Measurements from ENCODE around the gene MYLK.

The MYLK gene

DNA sequence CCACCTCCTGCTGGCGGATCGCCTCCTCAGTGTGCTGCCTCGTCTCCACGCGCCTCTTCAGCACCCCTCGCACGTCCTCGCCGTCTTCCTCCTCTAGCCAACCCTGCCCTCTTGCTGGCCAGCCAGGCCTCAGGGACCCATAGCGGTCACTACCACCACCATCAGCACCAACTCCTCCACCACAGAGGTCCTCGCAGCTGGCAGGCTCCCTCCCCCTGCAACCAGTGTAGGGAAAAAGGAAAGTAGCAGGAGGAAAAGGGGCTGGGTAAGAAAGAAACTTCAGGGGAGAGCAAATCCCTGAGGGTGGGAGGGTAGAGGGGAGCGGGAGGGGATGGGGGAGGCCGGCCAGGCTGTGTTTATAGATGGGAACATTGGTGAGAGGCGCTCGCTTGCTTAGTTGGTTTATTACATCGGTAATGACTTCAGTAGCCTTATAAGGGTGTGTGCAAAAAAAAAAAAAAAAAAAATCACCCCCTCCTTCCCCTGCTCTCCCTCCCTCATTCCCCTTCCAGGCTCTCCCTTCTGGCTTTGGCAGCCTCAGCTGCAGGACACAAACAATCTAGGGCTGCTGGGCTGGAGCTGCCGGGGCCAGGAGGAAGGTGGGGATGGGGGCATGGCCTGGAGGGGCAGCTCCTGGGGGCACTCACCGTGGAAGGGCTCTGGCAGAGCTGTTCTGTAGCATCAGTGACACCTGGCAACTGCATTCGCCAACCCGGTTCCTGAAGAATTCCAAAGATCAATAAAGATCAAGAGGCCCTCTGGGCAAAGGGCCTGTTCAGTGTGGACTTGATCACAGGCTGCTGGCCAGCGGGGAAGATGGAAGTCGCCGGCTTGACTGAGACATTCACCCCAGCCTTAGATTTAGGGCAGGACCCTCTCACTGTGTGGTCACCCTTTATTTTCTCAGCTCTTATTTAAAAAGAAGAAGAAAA lies 183.1 kb downstream of the MYLK start:
- H3K9ac ChIP-seq (ENCODE audit: low read depth, low read length) = no peak overlapping the region
- no peak overlapping the region for H3K4me3 ChIP-seq (ENCODE audit: low read length)
- no peak overlapping the region for H3K27ac ChIP-seq (ENCODE audit: low read length)
- H3K36me3 ChIP-seq (ENCODE audit: insufficient read depth, low read depth, low read length) = no peaks in the 10 kb centered on the region
- no peaks in the 10 kb centered on the region for H3K9me3 ChIP-seq (ENCODE audit: insufficient read depth, low read depth, low read length)
- no peaks in the 10 kb centered on the region for H3K27me3 ChIP-seq (ENCODE audit: insufficient read depth, low read length)
- no peaks in the 10 kb centered on the region for H3K4me1 ChIP-seq (ENCODE audit: insufficient read depth, low read length)

DNA sequence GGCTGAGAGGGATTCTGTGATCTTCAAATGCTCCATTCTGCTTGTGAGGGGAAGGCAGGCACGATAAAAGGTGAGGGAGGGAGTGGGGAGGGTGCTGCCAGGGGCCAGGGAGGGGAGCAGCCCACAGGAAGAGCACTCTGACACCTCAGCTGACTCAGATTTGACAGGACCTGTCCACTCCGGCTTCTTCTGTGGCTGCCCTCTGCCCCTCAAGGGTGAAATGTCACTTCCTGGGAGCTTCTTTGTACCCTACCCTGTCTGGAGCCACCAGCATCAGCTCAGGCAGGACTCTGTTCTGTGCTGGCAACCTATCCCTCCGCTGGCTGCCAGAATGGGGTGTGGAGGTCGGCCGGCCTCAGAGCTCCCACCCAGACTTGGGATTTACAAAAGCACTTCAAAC lies 185.3 kb downstream of the MYLK start:
- H3K27me3 ChIP-seq (ENCODE audit: insufficient read depth, low read length) = no peaks in the 10 kb centered on the region

DNA sequence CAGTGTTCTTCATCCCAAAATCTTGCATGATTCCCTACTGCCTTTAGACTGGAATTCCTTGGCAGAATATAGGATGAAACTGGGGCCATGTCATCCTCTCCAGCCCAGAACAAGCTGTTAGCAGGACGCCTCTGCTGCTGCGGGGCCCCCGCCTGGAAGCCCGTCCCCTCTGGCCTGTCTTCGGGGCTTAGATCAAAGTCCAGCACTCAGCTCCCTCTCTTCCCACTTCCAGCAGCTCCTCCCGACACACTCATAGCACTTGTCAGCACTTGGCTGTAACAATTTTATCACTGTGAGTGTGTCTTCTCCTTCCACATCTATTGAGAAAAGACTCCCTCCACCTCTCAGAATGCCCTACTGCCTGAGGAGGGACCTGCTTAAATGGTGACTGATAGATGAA lies 187.3 kb downstream of the MYLK start:
- no peak overlapping the region for H3K4me3 ChIP-seq (ENCODE audit: low read length)
- peaks cover 7% of the 10 kb centered on the region; the same call in 1 of the 2 replicates for H3K4me1 ChIP-seq (ENCODE audit: insufficient read depth, low read length)
- no peak overlapping the region for H3K9ac ChIP-seq (ENCODE audit: low read depth, low read length)
- H3K27me3 ChIP-seq (ENCODE audit: insufficient read depth, low read length) = no peaks in the 10 kb centered on the region
- no peaks in the 10 kb centered on the region for H3K36me3 ChIP-seq (ENCODE audit: insufficient read depth, low read depth, low read length)
- H3K9me3 ChIP-seq (ENCODE audit: insufficient read depth, low read depth, low read length) = no peaks in the 10 kb centered on the region
- H3K27ac ChIP-seq (ENCODE audit: low read length) = no peak overlapping the region

More for the DNA sequence above, 185.3 kb downstream of the MYLK start:
- Histone ChIP-seq H3K4me3 (ENCODE audit: low read length) (no peak overlapping the region), H3K27ac (ENCODE audit: low read length) (no peak overlapping the region), H3K9me3 (ENCODE audit: insufficient read depth, low read depth, low read length) (no peaks in the 10 kb centered on the region), H3K36me3 (ENCODE audit: insufficient read depth, low read depth, low read length) (no peaks in the 10 kb centered on the region), H3K4me1 (ENCODE audit: insufficient read depth, low read length) (peaks cover 7% of the 10 kb centered on the region; the same call in 1 of the 2 replicates), H3K9ac (ENCODE audit: low read depth, low read length) (no peak overlapping the region)

DNA sequence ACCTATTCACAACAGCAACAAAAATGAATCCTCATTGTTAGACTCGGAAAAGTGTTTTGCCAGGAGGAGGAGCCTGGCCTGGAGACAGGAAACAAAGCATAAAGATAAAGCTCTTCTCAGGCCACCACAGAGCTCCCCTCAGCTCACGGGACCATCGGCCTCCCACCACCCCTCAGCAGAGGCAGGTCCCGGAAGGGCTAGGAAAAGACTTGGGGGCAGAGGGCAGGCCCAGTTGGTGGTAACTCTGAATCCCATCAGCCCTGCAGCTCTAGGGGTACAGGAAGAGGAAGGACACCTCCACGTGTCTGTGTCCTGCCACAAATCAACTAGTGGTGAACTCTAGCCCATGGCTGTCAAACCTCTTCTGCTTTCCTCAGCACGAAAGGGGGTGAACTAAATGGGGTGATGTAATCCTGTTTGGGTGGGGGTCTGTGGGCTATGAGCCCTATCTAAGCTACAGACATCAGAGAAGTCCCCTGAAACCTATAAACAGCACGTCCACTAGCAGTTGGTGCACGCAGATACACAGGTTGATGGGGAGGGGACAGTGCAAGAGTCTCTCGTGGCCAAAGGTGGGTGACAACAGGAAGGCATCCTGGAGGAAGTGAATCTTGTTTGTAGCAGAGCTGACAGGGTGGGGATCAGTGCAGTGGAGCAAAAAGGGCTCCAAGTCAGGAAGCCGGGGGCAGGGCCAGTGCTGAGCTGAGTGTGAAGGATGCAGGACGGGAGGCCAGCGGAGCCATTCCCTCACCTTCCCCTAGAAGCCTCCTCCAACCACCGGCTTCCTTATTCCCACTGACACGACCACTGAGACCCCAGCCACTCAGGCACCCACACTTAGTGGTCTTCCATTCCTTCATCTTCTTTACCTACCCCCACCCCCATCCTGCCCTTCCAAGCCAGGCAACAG lies 188.1 kb downstream of the MYLK start:
- Histone ChIP-seq H3K36me3 (ENCODE audit: insufficient read depth, low read depth, low read length) (no peaks in the 10 kb centered on the region), H3K4me1 (ENCODE audit: insufficient read depth, low read length) (peaks cover 7% of the 10 kb centered on the region; the same call in 1 of the 2 replicates), H3K9me3 (ENCODE audit: insufficient read depth, low read depth, low read length) (no peaks in the 10 kb centered on the region), H3K27ac (ENCODE audit: low read length) (no peak overlapping the region), H3K9ac (ENCODE audit: low read depth, low read length) (no peak overlapping the region), H3K4me3 (ENCODE audit: low read length) (no peak overlapping the region), H3K27me3 (ENCODE audit: insufficient read depth, low read length) (no peaks in the 10 kb centered on the region)

DNA sequence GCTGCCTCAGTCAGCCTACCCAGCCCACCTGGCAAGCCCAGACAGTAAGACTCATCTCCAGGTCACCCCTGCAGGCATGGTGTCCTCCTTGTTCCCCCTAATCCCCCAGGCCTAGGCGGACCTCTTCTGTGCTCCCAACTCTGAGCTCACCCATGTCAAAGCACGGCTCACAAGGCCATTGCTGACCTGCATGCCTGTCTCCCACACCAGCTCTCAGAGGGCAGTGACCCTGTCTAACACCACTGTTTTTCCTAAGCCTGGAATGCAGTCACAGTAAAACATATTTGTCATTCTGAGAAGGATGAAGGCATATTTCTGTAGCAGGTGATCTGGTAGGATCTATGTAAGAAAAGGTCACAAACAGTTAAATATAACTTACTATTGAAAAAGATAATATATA lies 189.0 kb downstream of the MYLK start:
- Histone ChIP-seq H3K9me3 (ENCODE audit: insufficient read depth, low read depth, low read length) (no peaks in the 10 kb centered on the region), H3K4me3 (ENCODE audit: low read length) (no peak overlapping the region), H3K27me3 (ENCODE audit: insufficient read depth, low read length) (no peaks in the 10 kb centered on the region), H3K9ac (ENCODE audit: low read depth, low read length) (peak overlapping the region; percentile 15; the same call in 1 of the 2 replicates), H3K4me1 (ENCODE audit: insufficient read depth, low read length) (peaks cover 7% of the 10 kb centered on the region; the same call in 1 of the 2 replicates), H3K36me3 (ENCODE audit: insufficient read depth, low read depth, low read length) (no peaks in the 10 kb centered on the region), H3K27ac (ENCODE audit: low read length) (no peak overlapping the region)

DNA sequence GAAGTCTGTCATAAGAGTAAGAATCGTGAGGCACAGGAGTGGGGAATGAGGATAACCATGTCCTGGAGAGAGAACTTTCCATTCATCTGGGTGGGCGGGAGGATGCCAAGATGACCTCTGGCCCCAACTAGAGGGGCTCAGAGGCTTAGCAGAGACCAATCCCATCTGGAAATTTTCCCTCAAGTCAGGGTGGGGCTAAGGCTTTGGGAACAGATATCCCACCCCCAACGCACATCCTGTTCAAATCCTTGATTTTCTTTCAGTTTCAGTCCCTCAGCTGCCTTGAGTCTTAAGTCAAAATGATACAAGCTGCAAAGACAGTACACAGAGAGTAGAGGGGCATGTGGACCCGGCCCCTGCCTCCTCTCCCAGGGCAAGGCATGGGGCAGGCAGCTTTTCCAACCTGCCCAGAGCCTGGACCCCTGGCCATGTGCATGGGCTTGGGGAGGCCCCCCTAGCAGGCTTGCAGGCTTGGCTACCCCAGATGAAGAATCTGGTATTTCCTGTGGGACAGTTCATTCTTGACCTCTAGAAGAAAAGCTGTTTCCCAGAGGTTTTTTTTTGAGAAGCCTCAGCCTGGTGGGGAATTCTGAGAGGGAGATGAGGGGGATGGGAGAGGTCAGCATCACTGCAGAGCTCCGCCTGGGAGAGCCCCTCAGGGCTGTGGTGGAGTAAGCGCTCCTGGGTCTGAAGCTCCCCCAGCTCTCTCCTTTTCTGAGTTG lies 189.6 kb downstream of the MYLK start:
- no peaks in the 10 kb centered on the region for H3K36me3 ChIP-seq (ENCODE audit: insufficient read depth, low read depth, low read length)
- peaks cover 7% of the 10 kb centered on the region; the same call in 1 of the 2 replicates for H3K4me1 ChIP-seq (ENCODE audit: insufficient read depth, low read length)
- H3K27ac ChIP-seq (ENCODE audit: low read length) = no peak overlapping the region
- H3K9me3 ChIP-seq (ENCODE audit: insufficient read depth, low read depth, low read length) = no peaks in the 10 kb centered on the region
- no peaks in the 10 kb centered on the region for H3K27me3 ChIP-seq (ENCODE audit: insufficient read depth, low read length)
- no peak overlapping the region for H3K9ac ChIP-seq (ENCODE audit: low read depth, low read length)
- no peak overlapping the region for H3K4me3 ChIP-seq (ENCODE audit: low read length)

DNA sequence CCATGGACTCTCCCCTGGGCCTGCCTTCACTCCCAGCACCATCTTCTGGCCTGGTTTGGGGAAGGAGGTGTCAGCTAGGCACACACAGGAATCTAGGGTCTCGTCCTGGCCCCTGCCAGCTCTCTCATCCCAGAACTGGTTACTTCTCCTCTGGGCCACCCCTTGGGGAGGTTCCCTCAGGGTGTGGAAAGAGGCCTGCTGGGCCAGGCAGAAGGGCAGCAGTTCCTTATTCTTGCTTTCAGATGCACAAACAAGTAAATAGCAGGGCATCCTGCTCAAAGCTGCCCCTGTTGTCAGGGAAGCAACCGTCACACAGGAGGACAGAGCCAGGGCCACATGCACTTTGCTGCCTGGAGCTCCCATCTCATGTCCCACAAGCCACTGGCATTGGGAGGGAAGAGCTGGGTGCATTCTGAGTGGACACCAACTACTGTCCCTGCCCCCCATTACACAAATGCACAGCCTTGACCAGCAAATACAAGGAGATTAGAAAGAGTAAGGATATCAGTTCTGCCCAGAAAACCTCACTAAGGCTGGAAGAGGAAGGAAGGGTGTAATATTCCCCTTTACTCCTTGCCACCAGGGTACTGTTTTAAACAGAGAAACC lies 190.4 kb downstream of the MYLK start:
- Histone ChIP-seq H3K4me1 (ENCODE audit: insufficient read depth, low read length) (peaks cover 7% of the 10 kb centered on the region; the same call in 1 of the 2 replicates), H3K27me3 (ENCODE audit: insufficient read depth, low read length) (no peaks in the 10 kb centered on the region), H3K9me3 (ENCODE audit: insufficient read depth, low read depth, low read length) (no peaks in the 10 kb centered on the region), H3K27ac (ENCODE audit: low read length) (no peak overlapping the region), H3K9ac (ENCODE audit: low read depth, low read length) (no peak overlapping the region), H3K4me3 (ENCODE audit: low read length) (no peak overlapping the region), H3K36me3 (ENCODE audit: insufficient read depth, low read depth, low read length) (no peaks in the 10 kb centered on the region)

DNA sequence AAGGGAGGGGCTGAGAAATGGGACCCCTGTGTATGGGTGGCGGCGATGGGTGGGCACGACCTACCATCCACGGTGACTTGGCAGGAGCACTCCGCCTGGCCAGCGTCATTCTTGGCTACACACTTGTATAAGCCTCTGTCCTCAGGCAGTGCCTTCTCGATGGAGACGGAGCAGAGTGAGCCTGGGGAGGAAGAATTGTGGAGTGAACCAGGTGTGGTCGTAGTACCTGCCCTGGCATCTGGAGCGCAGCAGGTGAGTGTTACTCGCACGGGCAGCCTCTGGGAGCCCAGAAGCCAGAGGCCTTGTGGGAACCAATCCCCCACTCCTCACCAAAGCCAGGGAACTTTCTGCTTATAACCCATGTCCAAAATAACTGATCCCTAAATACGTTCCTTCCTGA lies 191.5 kb downstream of the MYLK start:
- H3K36me3 ChIP-seq (ENCODE audit: insufficient read depth, low read depth, low read length) = no peaks in the 10 kb centered on the region

DNA sequence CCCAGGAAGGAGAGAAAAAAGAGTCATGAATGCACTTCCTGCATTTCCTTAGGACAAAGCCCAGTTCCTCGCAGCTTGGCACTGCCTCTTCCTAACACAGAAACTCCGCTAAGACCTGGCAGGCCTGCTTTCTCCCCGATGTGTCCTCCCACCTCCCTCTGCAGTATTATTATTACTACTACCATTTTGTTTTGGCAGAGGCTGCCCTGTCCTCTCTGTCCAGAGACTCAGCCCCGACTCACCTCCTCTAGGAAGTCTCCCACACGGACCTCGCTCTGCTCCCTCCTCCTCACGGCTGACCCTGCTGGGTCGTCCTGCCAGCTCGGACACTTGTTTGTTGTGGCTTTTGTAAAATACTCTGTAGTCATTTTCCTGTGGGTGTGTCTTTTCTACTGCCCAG lies 192.1 kb downstream of the MYLK start:
- Histone ChIP-seq H3K36me3 (ENCODE audit: insufficient read depth, low read depth, low read length) (no peaks in the 10 kb centered on the region), H3K4me3 (ENCODE audit: low read length) (no peak overlapping the region), H3K27ac (ENCODE audit: low read length) (no peak overlapping the region), H3K27me3 (ENCODE audit: insufficient read depth, low read length) (no peaks in the 10 kb centered on the region), H3K9me3 (ENCODE audit: insufficient read depth, low read depth, low read length) (no peaks in the 10 kb centered on the region), H3K4me1 (ENCODE audit: insufficient read depth, low read length) (peaks cover 7% of the 10 kb centered on the region; the same call in 1 of the 2 replicates), H3K9ac (ENCODE audit: low read depth, low read length) (no peak overlapping the region)

More for the DNA sequence above, 191.5 kb downstream of the MYLK start:
- H3K9ac ChIP-seq (ENCODE audit: low read depth, low read length) = no peak overlapping the region
- H3K9me3 ChIP-seq (ENCODE audit: insufficient read depth, low read depth, low read length) = no peaks in the 10 kb centered on the region
- peaks cover 7% of the 10 kb centered on the region; the same call in 1 of the 2 replicates for H3K4me1 ChIP-seq (ENCODE audit: insufficient read depth, low read length)
- H3K4me3 ChIP-seq (ENCODE audit: low read length) = no peak overlapping the region
- no peaks in the 10 kb centered on the region for H3K27me3 ChIP-seq (ENCODE audit: insufficient read depth, low read length)
- H3K27ac ChIP-seq (ENCODE audit: low read length) = no peak overlapping the region

DNA sequence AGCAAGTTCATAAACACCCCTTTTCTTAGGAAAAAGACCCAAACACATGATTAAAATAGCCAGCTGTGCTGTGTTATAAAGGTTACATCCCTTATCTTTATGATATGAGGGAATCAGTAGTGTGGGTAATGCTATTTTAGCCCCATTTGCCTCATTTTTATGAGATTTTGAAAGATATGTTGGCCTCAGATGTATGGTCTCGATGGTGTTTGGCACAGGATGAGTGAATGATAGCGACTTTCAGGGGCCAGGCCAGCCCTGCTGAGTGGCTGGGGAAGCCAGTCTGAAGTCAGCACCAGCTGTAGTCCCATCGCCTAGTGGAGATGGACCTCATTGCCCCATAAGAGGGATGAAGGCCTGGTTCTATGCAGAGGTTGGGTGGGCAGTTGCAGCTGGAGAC lies 194.3 kb downstream of the MYLK start:
- Histone ChIP-seq H3K27ac (ENCODE audit: low read length) (no peak overlapping the region), H3K4me1 (ENCODE audit: insufficient read depth, low read length) (peaks cover 3% of the 10 kb centered on the region; the same call in 1 of the 2 replicates), H3K27me3 (ENCODE audit: insufficient read depth, low read length) (no peaks in the 10 kb centered on the region), H3K9ac (ENCODE audit: low read depth, low read length) (no peak overlapping the region), H3K4me3 (ENCODE audit: low read length) (no peak overlapping the region), H3K36me3 (ENCODE audit: insufficient read depth, low read depth, low read length) (no peaks in the 10 kb centered on the region), H3K9me3 (ENCODE audit: insufficient read depth, low read depth, low read length) (no peaks in the 10 kb centered on the region)

Measured in iPS-20b (cell line).